Anterior cingulate cortex (tissue), 58 donors: ENCODE measurements around the gene GSTA3.
"Not testable (repeated sequence)": the region's sequence is repeated elsewhere in the genome, so short reads cannot be mapped to it uniquely, and the experiment has no call there.

Experiments
- DNase-seq, 58 donors: peaks; one replicate each; lab custom pipeline; 2025; lab: John Stamatoyannopoulos, UW

Gene GSTA3

DNA sequence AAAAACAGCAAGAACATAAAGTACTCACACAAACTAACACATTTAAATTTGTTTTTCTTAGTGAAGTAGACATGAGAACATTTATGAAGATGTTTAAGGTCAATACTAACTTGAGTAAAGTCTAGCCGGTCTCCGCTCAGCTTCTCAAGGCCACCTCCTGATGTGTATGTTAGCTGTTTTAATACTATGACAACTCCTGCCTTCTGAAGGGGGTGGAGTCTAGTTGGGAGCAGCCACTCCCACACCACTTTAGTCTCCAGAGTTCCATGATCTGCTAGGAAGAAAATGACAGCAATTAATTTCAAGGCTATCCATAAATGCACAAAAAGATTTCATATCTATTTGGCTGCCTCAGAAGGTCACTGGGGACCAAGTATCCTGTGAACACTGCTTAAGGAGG is at the start of gene GSTA3:
GSTA3 (minus strand) TSS at position 168 of the 400 bp plus-strand sequence. CDS start 3,864 bp downstream, outside the sequence.
- DNase-seq = no peak

DNA sequence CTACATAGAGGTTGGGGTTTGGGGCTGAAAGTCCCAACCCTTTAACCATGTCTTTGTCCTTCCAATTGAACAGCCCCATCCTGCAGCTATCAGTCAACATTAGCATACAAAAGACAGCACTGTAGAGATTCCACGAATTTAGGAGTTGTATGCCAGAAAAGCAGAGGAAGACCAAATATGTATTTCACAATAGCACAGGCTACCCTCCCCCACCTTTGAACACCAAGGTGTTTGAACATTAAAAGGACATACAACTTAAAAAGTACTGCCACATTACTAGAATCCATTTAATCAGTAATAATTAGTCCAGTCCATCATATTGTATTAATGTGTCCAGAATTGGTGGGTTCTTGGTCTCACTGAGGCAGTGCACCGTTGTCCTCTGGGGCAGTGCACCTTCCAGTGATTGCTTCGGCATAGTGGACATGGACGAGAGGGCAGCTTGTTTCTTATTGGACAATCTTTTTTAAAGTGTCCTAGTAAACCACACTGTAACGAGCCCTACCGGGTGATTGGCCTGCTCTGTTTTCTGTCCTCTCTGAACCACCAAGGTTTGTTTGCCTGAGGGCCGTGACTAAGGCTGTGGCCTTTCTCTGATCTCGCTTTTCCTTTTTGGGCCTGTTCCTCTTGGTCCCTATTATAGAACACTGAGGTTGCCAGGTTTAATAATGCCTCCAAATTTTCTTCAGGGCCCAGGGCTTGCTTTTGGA is 49.2 kb upstream of the GSTA3 start:
- no peak for DNase-seq

GRCh38 chr6:52955871-52956270 is 46.4 kb upstream of the GSTA3 start:
- no peak for DNase-seq

GRCh38 chr6:52953911-52954839 is 44.7 kb upstream of the GSTA3 start:
- no peak for DNase-seq

DNA sequence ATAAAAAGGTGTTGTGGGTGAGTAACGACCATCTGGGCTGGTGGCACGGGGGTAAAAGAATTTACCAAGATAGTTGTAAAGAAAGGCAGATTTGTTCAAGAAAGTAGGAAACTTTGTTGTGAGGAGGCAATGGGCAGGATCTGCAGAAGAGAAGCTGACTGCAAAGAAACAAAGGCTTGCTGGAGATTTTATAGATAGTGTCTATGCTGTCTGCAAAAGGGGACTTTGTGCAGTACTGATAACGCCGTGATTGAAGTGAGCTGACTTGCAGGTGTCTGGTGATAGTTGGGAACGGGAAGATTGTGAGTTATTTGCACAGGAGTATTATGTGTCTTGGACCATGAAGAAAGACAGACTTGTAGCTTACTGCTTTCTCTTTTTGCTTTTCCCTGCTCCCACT is 36.8 kb upstream of the GSTA3 start:
- DNase-seq = no peak

DNA sequence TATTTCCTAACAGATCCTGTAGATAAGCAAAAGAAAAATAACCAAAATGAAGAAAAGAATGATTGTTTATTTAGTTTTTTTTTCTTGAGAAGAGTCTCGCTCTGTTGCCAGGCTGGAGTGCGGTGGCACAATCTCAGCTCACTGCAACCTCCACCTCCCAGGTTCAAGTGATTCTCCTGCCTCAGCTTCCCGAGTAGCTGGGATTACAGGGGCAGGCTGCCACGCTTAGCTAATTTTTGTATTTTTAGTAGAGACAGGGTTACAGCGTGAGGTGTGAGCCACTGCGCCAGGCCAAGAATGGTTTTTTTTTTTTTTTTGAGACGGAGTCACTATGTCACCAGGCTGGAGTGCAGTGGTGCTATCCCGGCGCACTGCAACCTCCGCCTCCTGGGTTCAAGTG is 33.3 kb upstream of the GSTA3 start:
- not testable (repeated sequence) for DNase-seq

DNA sequence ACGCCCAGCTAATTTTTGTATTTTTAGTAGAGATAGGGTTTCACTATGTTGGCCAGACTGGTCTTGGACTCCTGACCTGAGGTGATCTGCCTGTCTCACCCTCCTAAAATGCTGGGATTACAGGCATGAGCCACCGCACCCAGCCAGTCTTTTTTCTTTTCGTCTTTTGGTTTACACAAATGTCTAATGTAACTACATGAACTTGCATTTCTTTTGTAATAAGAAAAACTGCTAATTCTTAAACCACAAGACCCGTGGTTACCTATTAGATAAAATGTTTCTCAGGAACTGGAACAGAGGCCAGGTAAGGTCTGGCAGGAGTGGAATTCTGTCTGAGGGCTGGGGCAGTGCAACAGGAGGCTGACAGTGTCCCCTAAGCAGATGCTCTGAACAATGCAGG is 32.7 kb upstream of the GSTA3 start:
- DNase-seq = no peak

DNA sequence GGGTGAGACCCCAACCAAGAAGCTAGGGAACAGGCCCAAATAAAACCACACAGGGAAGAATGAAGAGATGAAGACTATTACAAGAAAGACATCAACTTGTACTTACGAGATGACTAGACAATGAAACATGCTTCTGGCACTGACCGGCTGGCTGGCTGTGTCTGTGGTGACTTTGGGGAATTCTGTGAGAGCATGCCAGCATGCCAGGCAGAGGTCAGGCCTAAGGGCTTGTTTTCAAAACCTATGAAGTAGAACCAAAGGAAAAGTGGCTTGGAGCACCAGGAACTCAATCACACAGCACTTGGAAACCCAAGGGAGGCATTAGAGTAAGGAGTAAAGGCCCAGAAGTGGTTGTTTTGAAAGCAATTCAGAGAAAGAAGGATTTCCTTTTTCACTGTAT is 28.4 kb upstream of the GSTA3 start:
- DNase-seq = no peak

GRCh38 chr6:52933778-52934177 is 24.3 kb upstream of the GSTA3 start:
- DNase-seq = no peak

GRCh38 chr6:52931351-52931750 is 21.9 kb upstream of the GSTA3 start:
- no peak for DNase-seq

DNA sequence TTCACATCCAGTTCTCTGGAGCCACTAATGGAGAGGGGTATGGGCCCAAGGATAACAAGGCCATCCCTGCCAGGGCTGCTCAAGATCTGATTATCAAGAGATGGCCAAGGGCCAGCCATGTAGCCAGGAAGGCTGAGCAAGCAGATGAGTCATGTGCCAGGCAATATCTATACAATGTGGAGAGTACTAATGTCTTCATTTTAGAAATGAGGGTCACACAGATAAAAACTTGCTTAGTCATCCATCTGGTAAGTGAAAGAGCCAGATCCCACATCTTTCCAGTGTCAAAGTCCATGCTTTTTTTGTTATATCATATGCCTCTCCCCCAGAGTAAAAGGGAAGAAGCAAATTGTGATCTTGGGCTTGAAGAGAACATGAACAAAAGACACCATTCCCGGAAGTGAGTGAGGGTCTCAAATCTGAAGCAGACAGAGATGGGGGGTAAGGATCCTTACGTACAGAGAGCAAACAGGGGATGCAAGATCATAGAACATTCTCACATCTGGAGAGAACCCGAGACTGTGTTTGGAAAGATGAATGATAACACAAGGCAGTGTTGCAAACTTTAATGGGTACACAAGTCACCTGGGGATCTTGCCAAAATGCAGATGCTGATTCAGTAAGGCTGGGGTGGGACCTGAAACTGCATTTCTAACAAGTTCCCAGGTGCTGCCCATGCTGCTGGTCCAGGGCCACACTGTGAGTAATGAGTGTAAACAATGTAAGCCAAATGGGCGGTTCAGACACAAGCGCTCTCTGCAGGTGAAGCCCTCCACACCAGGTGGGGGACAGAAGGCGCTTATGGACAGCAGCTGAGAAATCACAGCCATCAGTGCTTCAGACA is 20.0 kb upstream of the GSTA3 start:
- no peak for DNase-seq

GRCh38 chr6:52927451-52927850 is 18.0 kb upstream of the GSTA3 start:
- DNase-seq = no peak

DNA sequence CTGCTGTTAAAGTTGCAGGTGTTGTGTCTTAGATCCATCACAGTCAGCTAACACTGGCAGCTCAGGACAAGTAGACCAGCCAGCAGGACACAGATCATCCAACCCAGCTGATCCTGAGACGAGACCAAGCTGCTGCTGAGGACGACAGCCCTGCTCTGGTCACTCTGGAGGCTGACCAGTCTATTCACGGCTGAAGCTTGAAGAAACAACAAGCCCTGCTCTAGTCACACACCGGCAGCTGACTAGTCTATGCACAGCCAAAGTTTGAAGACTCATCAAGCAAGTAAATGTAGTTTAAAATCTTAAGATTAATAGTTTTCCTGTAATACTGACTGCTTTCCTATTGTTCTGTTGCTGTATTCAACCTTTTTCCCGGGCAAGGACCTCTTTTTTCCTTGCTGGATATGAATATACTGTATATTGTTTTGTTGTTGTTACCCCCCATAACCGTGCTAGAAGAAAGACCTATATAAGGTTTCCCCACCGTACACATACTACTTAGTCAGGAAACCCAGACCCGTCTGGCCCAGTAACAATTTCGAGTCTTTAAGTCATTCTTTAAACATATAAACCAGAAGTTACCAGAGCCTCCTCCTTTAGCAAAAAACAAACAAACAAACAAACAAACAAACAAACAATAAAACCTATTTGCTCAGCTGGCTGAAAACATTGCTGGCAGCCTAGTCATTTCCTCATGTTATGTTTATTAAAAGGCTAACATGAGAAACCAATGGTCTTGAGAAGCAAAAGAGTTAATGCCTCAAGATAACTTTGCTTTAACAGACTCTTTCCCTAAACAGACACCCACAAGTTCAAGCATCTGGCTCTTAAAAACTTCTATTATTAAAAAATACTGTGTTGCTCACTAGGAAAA is 16.7 kb upstream of the GSTA3 start:
- no peak for DNase-seq

- DNase-seq = no peak
These were observed 15.5 kb upstream of the GSTA3 start for GRCh38 chr6:52925042-52925441.

DNA sequence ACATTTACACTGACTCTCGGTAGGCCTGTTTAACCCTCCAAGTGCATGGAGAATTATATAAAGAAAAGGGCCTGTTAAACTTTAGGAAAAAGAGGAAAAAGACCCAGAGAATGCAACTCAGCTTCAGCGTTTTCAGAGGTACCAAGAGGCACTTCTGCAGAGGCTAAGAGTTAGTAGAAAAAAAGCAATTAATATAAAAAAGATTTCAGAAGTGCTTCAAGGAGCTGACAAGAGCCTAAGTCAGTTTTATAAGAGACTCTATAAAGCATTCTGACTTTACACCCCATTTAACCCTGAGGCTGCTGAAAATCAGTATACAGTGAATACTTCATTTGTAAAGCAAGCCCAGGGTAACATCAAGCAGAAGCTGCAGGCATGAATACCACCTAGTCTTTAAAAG is 14.2 kb upstream of the GSTA3 start:
- not testable (repeated sequence) for DNase-seq

DNA sequence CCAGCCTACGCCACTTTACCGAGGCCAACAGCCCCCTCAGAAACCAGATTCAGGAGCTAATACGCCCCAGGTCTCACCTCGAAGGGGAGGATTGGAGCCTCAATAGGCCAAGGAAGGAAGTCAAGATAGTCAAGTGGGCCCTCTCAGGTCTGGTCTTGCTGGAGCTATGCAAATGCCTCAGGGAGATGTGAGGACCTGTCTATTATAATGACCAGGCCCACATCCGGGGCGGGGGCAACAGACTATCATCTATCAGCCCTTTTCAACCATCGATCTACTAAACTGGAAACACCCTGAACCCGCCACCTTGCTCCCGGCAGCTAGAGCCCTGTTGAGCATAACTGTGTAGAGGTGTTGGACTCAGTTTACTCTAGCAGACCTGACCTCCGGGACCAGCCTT is 12.7 kb upstream of the GSTA3 start:
- DNase-seq = no peak

DNA sequence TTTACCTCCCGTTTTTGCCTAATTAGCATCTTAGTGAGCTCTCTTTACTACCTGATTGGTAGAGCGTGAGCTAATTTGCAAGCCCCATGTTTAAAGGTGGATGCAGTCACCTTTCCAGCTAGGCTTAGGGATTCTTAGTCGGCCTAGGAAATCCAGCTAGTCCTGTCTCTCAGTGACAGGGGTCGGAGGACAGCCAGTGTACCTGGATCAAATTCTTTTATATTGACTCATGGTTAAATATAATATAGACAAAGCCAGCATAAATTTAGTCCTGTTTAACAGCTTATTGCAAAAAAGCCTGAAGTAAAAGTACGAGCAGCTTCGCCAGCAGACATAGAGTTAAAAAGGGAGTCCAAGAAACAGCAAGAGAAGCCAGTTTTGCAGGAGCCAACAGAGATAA is 12.2 kb upstream of the GSTA3 start:
- no peak for DNase-seq

DNA sequence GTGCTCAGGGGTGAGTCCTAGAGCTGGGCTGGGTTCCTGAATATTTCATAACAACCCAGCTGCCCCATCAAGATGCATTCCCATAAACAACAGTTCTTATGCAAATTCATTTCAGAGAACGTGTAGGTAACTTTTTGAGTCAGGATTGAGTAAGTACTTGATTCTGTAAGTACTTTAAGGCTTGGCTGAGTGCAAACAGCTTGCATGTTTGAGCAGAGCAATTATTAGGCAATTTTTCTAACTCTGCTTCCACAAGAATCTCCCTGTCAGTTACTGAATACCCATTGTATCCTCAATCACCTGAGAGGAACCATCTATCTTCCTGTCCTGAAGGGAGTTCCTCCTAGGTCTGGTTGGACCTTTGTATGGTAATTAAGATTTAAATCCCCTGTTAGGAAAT is 10.0 kb upstream of the GSTA3 start:
- DNase-seq = not testable (repeated sequence)

DNA sequence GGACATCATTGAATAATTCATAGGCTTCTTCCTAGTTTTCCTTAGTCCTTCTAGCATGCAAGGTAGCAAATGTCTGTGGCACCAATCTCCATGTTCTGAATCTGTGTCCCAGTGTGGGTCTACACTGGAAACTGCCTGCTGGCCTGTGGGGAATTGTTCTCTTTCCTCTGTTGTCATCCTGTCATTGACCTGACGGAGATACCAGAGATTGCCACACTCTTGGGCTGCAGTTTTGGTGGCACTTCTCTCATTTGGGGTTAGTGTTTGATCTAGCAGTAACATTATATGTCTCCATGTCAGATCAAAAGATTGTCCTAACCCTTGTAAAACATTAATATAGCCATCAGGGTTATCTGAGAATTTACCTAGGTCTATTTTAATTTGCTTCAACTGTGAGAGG is 9.3 kb upstream of the GSTA3 start:
- not testable (repeated sequence) for DNase-seq
